ENCODE results near the gene SRRM4.

DNA sequence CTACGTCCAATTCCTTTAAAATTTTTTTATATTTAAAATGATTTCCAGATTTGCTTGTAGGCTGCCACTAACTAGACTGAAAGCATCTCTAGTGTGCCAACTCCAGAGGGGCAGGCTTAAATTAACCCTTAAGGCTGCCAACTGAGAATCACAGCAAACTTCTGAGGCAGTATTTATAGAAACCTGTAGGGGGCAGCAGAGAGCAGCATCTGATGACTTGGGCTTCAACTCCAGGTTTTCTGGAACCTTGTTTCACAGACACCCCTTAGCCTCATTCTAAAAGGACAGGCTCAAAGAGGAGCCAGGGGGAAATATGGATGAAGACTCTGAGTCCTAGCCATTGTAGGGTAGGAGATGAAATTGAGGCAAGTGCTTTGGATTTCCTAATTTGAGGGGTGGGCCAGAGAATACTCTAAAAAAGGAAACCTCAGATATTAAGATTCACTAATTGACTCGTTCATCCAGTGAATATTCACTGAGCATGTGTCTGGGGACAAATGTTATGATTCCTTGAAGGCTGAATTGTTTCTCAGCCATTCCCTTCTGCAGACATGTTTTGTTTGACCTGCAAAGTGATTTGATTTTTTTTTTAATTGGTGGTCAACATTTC is 134.1 kb downstream of the SRRM4 start:
- TF ChIP-seq CTCF (IDR thresholded peaks at IDR 0.05; ENCODE audit: low read length) = peak; percentile 77
- no peak for TF ChIP-seq EZH2 (IDR thresholded peaks at IDR 0.05; ENCODE audit: borderline replicate concordance, low read length)

Data from OCI-LY1 (cell line).